Motor neuron (in vitro differentiated cells): ENCODE measurements around the gene MGAT5. TPM values are rescaled to one million over a fixed set of nuclear protein-coding genes. Genes with fewer than 3 reads are reported as not detected.

Source experiments
- ATAC-seq, 8 experiments: fragments of 200-7000 bp; cut with Tn5 transposase; replicated peaks in 6 of 8; 2 replicates each; pipeline ENCODE4 v1.8.0; 2021; ENCODE audit warnings: mild to moderate bottlenecking in 8 of 8, moderate library complexity in 8 of 8
- H3K27ac ChIP-seq, 2 donors: fragments of 250-450 bp; sonication (Bioruptor Pico); 2 replicates each; pipeline ENCODE4 v1.9.0; 2021; ENCODE audit warnings: antibody characterized with exemption in 2 of 2, mild to moderate bottlenecking in 2 of 2, moderate library complexity in 1 of 2
- H3K4me1 ChIP-seq, 2 donors: fragments of 250-450 bp; sonication (Bioruptor Pico); replicated peaks in 1 of 2; 2 replicates each; pipeline ENCODE4 v1.6.1; 2021; ENCODE audit warnings: antibody characterized with exemption in 2 of 2, mild to moderate bottlenecking in 2 of 2, moderate library complexity in 1 of 2
- H3K4me3 ChIP-seq, 5 donors: fragments of 250-450 bp; sonication (Bioruptor Pico); 2 replicates each; pipeline ENCODE4 v1.9.0; 2021; ENCODE audit warnings: antibody characterized with exemption in 5 of 5, mild to moderate bottlenecking in 5 of 5, moderate library complexity in 4 of 5
- WGBS, 10 experiments: fragments of 450-650 bp; shearing (Covaris generic); methylation state at CpG; one replicate each; pipeline ENCODE4 v1.0.0; 2022; 5-methylcytosine and 5-hydroxymethylcytosine counted together
- in situ Hi-C, 9 experiments: fragments of 400-800 bp; cut with MboI; loops; one replicate each; pipeline ENCODE4 v1.15.0; 2021; ENCODE audit warnings: low sequenced_read_pairs in 9 of 9, low pct_unique_long_range_greater_than_20kb in 2 of 9; ENCODE audit not compliant: unreplicated experiment in 9 of 9
- total RNA-seq, 8 experiments: library from RNA; unstranded; fragments of 300-600 nt; gene quantifications; 2 replicates each; pipeline versions ENCODE4 v1.2.3 to v1.2.4, GENCODE V29; 2022

Gene MGAT5
- total RNA-seq, 8 experiments from 2014 or later, result 10.3 to 54.4 (median 33.6) TPM

- Histone ChIP-seq H3K4me1 (peaks cover 5 to 9% of the 10 kb centered on the region in 2 donors), H3K4me3 (no peak overlapping the region), H3K27ac (no peak overlapping the region)
- in situ Hi-C loops, result loop anchor here in 4 of 9 experiments (25.0 kb wide), 3 partner anchors 134 to 359 kb away; no protein-coding TSS in a partner anchor
- no peak for ATAC-seq
- WGBS, 10 experiments, result 60 to 100% (median 81%) methylated on average over 1 to 7 of the region's 7 CpGs; no CpG with 5 or more reads in 2 of the 10 experiments
Measured at GRCh38 chr2:134246154-134246874, 7.6 kb upstream of the MGAT5 start.

GRCh38 chr2:134247679-134248078 lies 6.2 kb upstream of the MGAT5 start:
- ATAC-seq, result no peak
- H3K4me1 ChIP-seq, result peaks cover 5 to 13% of the 10 kb centered on the region in 2 donors
- in situ Hi-C loops, result loop anchor here in 4 of 9 experiments (25.0 kb wide), 3 partner anchors 135 to 360 kb away; no protein-coding TSS in a partner anchor
- WGBS, 10 experiments, result 100% methylated on average over 1 of the region's 1 CpG; no CpG with 5 or more reads in 5 of the 10 experiments
- no peak overlapping the region for H3K4me3 ChIP-seq
- H3K27ac ChIP-seq, result no peak overlapping the region

GRCh38 chr2:134248913-134249312 lies 5.0 kb upstream of the MGAT5 start:
- no peak overlapping the region for H3K27ac ChIP-seq
- no peak for ATAC-seq
- H3K4me1 ChIP-seq, result peaks cover 5 to 13% of the 10 kb centered on the region in 2 donors
- in situ Hi-C loops, result loop anchor here in 4 of 9 experiments (25.0 kb wide), 3 partner anchors 137 to 362 kb away; no protein-coding TSS in a partner anchor
- WGBS, 10 experiments, result 71 to 100% (median 89%) methylated on average over 1 to 2 of the region's 2 CpGs; no CpG with 5 or more reads in 1 of the 10 experiments
- H3K4me3 ChIP-seq, result no peak overlapping the region

- no peak overlapping the region for H3K27ac ChIP-seq
- no peak for ATAC-seq
- 88 to 100% (median 100%) methylated on average over 1 to 2 of the region's 2 CpGs for WGBS, 10 experiments
- in situ Hi-C loops, result loop anchor here in 4 of 9 experiments (25.0 kb wide), 3 partner anchors 137 to 362 kb away; no protein-coding TSS in a partner anchor
- no peak overlapping the region for H3K4me3 ChIP-seq
- H3K4me1 ChIP-seq, result peaks cover 0 to 4% of the 10 kb centered on the region in 2 donors
Measured at GRCh38 chr2:134249755-134250154, 4.1 kb upstream of the MGAT5 start.

GRCh38 chr2:134250840-134251461 lies 2.9 kb upstream of the MGAT5 start:
- 73 to 100% (median 95%) methylated on average over 1 to 7 of the region's 8 CpGs for WGBS, 10 experiments
- Histone ChIP-seq H3K4me1 (peaks cover 0 to 4% of the 10 kb centered on the region in 2 donors), H3K4me3 (no peak overlapping the region), H3K27ac (no peak overlapping the region)
- no peak for ATAC-seq
- in situ Hi-C loops, result no loop called here

- ATAC-seq, result peak in 6 of 8 experiments; percentile 13 to 73 (median 35)
- in situ Hi-C loops, result no loop called here
- 20 to 82% (median 76%) methylated on average over 1 to 4 of the region's 4 CpGs; no CpG with 5 or more reads in 3 of the 10 experiments for WGBS, 10 experiments
- Histone ChIP-seq H3K4me3 (no peak overlapping the region), H3K4me1 (peaks cover 0 to 4% of the 10 kb centered on the region in 2 donors), H3K27ac (no peak overlapping the region)
Measured at GRCh38 chr2:134252092-134252750, 1.7 kb upstream of the MGAT5 start.

- H3K4me1 ChIP-seq, result peaks cover 0 to 13% of the 10 kb centered on the region in 2 donors
- ATAC-seq, result no peak
- 93 to 100% (median 100%) methylated on average over 1 to 4 of the region's 4 CpGs; no CpG with 5 or more reads in 3 of the 10 experiments for WGBS, 10 experiments
- in situ Hi-C loops, result no loop called here
- no peak overlapping the region for H3K27ac ChIP-seq
- no peak overlapping the region for H3K4me3 ChIP-seq
Measured at GRCh38 chr2:134253117-134253704, 661 bp upstream of the MGAT5 start.

GRCh38 chr2:134254824-134255223 lies 952 bp downstream of the MGAT5 start:
- peak in 1 of 8 experiments; percentile 7 for ATAC-seq
- in situ Hi-C loops, result no loop called here
- no peak overlapping the region for H3K27ac ChIP-seq
- peaks cover 0 to 13% of the 10 kb centered on the region in 2 donors for H3K4me1 ChIP-seq
- H3K4me3 ChIP-seq, result no peak overlapping the region

GRCh38 chr2:134256956-134257355 lies 3.1 kb downstream of the MGAT5 start:
- no peak overlapping the region for H3K27ac ChIP-seq
- peaks cover 0 to 13% of the 10 kb centered on the region in 2 donors for H3K4me1 ChIP-seq
- no peak overlapping the region for H3K4me3 ChIP-seq
- in situ Hi-C loops, result no loop called here
- no peak for ATAC-seq
- 82 to 100% (median 100%) methylated on average over 1 to 2 of the region's 2 CpGs; no CpG with 5 or more reads in 2 of the 10 experiments for WGBS, 10 experiments

GRCh38 chr2:134257509-134257908 lies 3.6 kb downstream of the MGAT5 start:
- ATAC-seq, result peak in 5 of 8 experiments; percentile 40 to 72 (median 63)
- Histone ChIP-seq H3K27ac (no peak overlapping the region), H3K4me3 (no peak overlapping the region), H3K4me1 (peaks cover 0 to 11% of the 10 kb centered on the region in 2 donors)
- in situ Hi-C loops, result no loop called here

- H3K4me3 ChIP-seq, result no peak overlapping the region
- peaks cover 0 to 9% of the 10 kb centered on the region in 2 donors for H3K4me1 ChIP-seq
- no peak overlapping the region for H3K27ac ChIP-seq
- 88 to 100% (median 98%) methylated on average over 1 to 7 of the region's 7 CpGs for WGBS, 10 experiments
- in situ Hi-C loops, result no loop called here
- ATAC-seq, result no peak
Measured at GRCh38 chr2:134257965-134258683, 4.3 kb downstream of the MGAT5 start.

- WGBS, 10 experiments, result 29 to 100% (median 81%) methylated on average over 1 to 5 of the region's 7 CpGs; no CpG with 5 or more reads in 3 of the 10 experiments
- H3K27ac ChIP-seq, result no peak overlapping the region
- ATAC-seq, result no peak
- H3K4me3 ChIP-seq, result no peak overlapping the region
- in situ Hi-C loops, result no loop called here
- H3K4me1 ChIP-seq, result peaks cover 0 to 9% of the 10 kb centered on the region in 2 donors
Measured at GRCh38 chr2:134258684-134259388, 5.0 kb downstream of the MGAT5 start.
